WTC11 (cell line): ENCODE results near the gene CEP295NL. TPM values are rescaled to one million over a fixed set of nuclear protein-coding genes. Genes with fewer than 3 reads are reported as not detected.

Experiments used
- ATAC-seq: fragments of 200-7000 bp; cut with Tn5 transposase; 2 replicates; pipeline ENCODE4 v1.10.0; 2021; ENCODE audit warnings: mild to moderate bottlenecking, moderate library complexity
- CTCF ChIA-PET: fragments of 300-600 bp; sonication (Branson Sonifier 250); formaldehyde crosslinking; loops from one replicate; lab custom pipeline; 2021; ENCODE audit warnings: antibody characterized with exemption; lab: Charles Lee
- POLR2A ChIA-PET: fragments of 350-600 bp; sonication (Branson Sonifier 250); formaldehyde crosslinking; loops from one replicate; lab custom pipeline; 2021; ENCODE audit warnings: antibody characterized with exemption; lab: Charles Lee
- DNase-seq: peaks from one replicate; pipeline ENCODE4 v3.0.0; 2021; ENCODE audit warnings: low spot score
- H3K27ac Mint-ChIP-seq: 2 replicates; pipeline ENCODE4 v1.8.0; 2021; ENCODE audit warnings: mixed read lengths
- H3K27me3 Mint-ChIP-seq: 2 replicates; pipeline ENCODE4 v1.8.0; 2021; ENCODE audit warnings: low read depth, mild to moderate bottlenecking, moderate library complexity, mixed read lengths
- H3K36me3 Mint-ChIP-seq: 2 replicates; pipeline ENCODE4 v1.8.0; 2021; ENCODE audit warnings: mixed read lengths
- H3K4me1 Mint-ChIP-seq: 2 replicates; pipeline ENCODE4 v1.8.0; 2022; ENCODE audit warnings: mixed read lengths
- H3K4me3 Mint-ChIP-seq: 2 replicates; pipeline ENCODE4 v1.8.0; 2021; ENCODE audit warnings: mild to moderate bottlenecking, moderate library complexity, mixed read lengths
- H3K9me3 Mint-ChIP-seq: 2 replicates; pipeline ENCODE4 v1.8.0; 2021; ENCODE audit warnings: mixed read lengths
- AR ChIP-seq: fragments of 250-450 bp; sonication (Bioruptor Pico); IDR thresholded peaks from 2 replicates; pipeline ENCODE4 v1.9.0; 2021; ENCODE audit warnings: mild to moderate bottlenecking
- CDX4 ChIP-seq: fragments of 250-450 bp; sonication (Bioruptor Pico); IDR thresholded peaks from 2 replicates; pipeline ENCODE4 v1.9.0; 2021; ENCODE audit warnings: moderate library complexity, mild to moderate bottlenecking, inconsistent platforms, borderline replicate concordance
- CREM ChIP-seq: sonication (generic); formaldehyde crosslinking; IDR thresholded peaks from 2 replicates; pipeline ENCODE4 v1.8.1; 2022; ENCODE audit warnings: mild to moderate bottlenecking, missing genetic modification reagents, moderate library complexity
- FOXJ3 ChIP-seq: sonication (generic); formaldehyde crosslinking; IDR thresholded peaks from 2 replicates; pipeline ENCODE4 v1.9.0; 2021; ENCODE audit warnings: missing genetic modification reagents, mild to moderate bottlenecking, borderline replicate concordance
- MLX ChIP-seq: sonication (generic); formaldehyde crosslinking; IDR thresholded peaks from 2 replicates; pipeline ENCODE4 v1.8.1; 2023; ENCODE audit warnings: mild to moderate bottlenecking, missing genetic modification reagents, moderate library complexity
- MYBL2 ChIP-seq: sonication (generic); formaldehyde crosslinking; IDR thresholded peaks from 2 replicates; pipeline ENCODE4 v1.8.1; 2023; ENCODE audit warnings: mild to moderate bottlenecking, moderate library complexity, missing genetic modification reagents
- NFATC4 ChIP-seq: fragments of 250-450 bp; sonication (Bioruptor Pico); IDR thresholded peaks from 2 replicates; pipeline ENCODE4 v1.9.0; 2021; ENCODE audit warnings: mild to moderate bottlenecking
- NR3C1 ChIP-seq: sonication (generic); formaldehyde crosslinking; conservative IDR thresholded peaks from 2 replicates; pipeline ENCODE4 v1.8.1; 2023; ENCODE audit warnings: low read depth, mild to moderate bottlenecking, missing genetic modification reagents
- OVOL2 ChIP-seq: fragments of 250-450 bp; sonication (Bioruptor Pico); IDR thresholded peaks from 2 replicates; pipeline ENCODE4 v1.9.0; 2021; ENCODE audit warnings: mild to moderate bottlenecking, borderline replicate concordance
- SMAD3 ChIP-seq: sonication (generic); formaldehyde crosslinking; IDR thresholded peaks from 2 replicates; pipeline ENCODE4 v1.8.0; 2022; ENCODE audit warnings: missing genetic modification reagents, mild to moderate bottlenecking, borderline replicate concordance
- SMAD4 ChIP-seq: sonication (generic); formaldehyde crosslinking; IDR thresholded peaks from 2 replicates; pipeline ENCODE4 v1.8.0; 2022; ENCODE audit warnings: mild to moderate bottlenecking, missing genetic modification reagents
- STAT6 ChIP-seq: sonication (generic); formaldehyde crosslinking; conservative IDR thresholded peaks from 2 replicates; pipeline ENCODE4 v1.8.1; 2023; ENCODE audit warnings: mild to moderate bottlenecking, low read depth, missing genetic modification reagents, moderate library complexity
- TEAD1 ChIP-seq: sonication (generic); formaldehyde crosslinking; IDR thresholded peaks from 2 replicates; pipeline ENCODE4 v1.8.0; 2022; ENCODE audit warnings: mild to moderate bottlenecking, missing genetic modification reagents
- USF2 ChIP-seq: sonication (generic); formaldehyde crosslinking; IDR thresholded peaks from 2 replicates; pipeline ENCODE4 v1.8.1; 2023; ENCODE audit warnings: mild to moderate bottlenecking, missing genetic modification reagents, moderate library complexity
- total RNA-seq: library from RNA; stranded (reverse); gene quantifications from 3 replicates; pipeline ENCODE4 v1.2.3, GENCODE V29; 2021
- TF ChIP-seq, protein P1 (sequence below): sonication (generic); formaldehyde crosslinking; IDR thresholded peaks from 2 replicates; pipeline ENCODE4 v1.8.0; 2022; ENCODE audit warnings: mild to moderate bottlenecking, missing genetic modification reagents
- TF ChIP-seq, protein P2 (sequence below): sonication (generic); formaldehyde crosslinking; IDR thresholded peaks from 2 replicates; pipeline ENCODE4 v1.8.1; 2022; ENCODE audit warnings: missing genetic modification reagents, borderline replicate concordance
- TF ChIP-seq, protein P3 (sequence below): sonication (generic); formaldehyde crosslinking; IDR thresholded peaks from 2 replicates; pipeline ENCODE4 v1.8.0; 2022; ENCODE audit warnings: mild to moderate bottlenecking, missing genetic modification reagents

The CEP295NL gene
- total RNA-seq, 1 experiment from 2014 or later: 0.61 TPM

- ChIA-PET POLR2A (no interaction called here), CTCF (no interaction called here)
- H3K27me3 Mint-ChIP-seq: no peaks in the 10 kb centered on the region
- H3K4me3 Mint-ChIP-seq: no peak overlapping the region
- ATAC-seq (no peak), DNase-seq (no peak)
- no peak overlapping the region; the same call in 1 of the 2 replicates for H3K27ac Mint-ChIP-seq
- no peak for TF ChIP-seq MYBL2 (CRISPR knock-in tag)
- TF ChIP-seq SMAD3 (CRISPR knock-in tag): no peak
- TF ChIP-seq NR3C1 (CRISPR knock-in tag): no peak
- no peak for TF ChIP-seq CDX4 (CRISPR knock-in tag)
- TF ChIP-seq, protein P1, sequence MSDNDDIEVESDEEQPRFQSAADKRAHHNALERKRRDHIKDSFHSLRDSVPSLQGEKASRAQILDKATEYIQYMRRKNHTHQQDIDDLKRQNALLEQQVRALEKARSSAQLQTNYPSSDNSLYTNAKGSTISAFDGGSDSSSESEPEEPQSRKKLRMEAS (CRISPR knock-in tag): no peak
- no peak for TF ChIP-seq FOXJ3
- no peak for TF ChIP-seq NFATC4 (CRISPR knock-in tag)
- no peak for TF ChIP-seq SMAD4 (CRISPR knock-in tag)
- no peak for TF ChIP-seq OVOL2 (CRISPR knock-in tag)
- no peak for TF ChIP-seq AR (CRISPR knock-in tag)
- no peak for TF ChIP-seq TEAD1 (CRISPR knock-in tag)
- TF ChIP-seq STAT6: no peak
- TF ChIP-seq MLX (CRISPR knock-in tag): no peak
- TF ChIP-seq, protein P2, sequence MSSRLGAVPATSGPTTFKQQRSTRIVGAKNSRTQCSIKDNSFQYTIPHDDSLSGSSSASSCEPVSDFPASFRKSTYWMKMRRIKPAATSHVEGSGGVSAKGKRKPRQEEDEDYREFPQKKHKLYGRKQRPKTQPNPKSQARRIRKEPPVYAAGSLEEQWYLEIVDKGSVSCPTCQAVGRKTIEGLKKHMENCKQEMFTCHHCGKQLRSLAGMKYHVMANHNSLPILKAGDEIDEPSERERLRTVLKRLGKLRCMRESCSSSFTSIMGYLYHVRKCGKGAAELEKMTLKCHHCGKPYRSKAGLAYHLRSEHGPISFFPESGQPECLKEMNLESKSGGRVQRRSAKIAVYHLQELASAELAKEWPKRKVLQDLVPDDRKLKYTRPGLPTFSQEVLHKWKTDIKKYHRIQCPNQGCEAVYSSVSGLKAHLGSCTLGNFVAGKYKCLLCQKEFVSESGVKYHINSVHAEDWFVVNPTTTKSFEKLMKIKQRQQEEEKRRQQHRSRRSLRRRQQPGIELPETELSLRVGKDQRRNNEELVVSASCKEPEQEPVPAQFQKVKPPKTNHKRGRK: no peak
- no peak for TF ChIP-seq CREM
- TF ChIP-seq, protein P3, sequence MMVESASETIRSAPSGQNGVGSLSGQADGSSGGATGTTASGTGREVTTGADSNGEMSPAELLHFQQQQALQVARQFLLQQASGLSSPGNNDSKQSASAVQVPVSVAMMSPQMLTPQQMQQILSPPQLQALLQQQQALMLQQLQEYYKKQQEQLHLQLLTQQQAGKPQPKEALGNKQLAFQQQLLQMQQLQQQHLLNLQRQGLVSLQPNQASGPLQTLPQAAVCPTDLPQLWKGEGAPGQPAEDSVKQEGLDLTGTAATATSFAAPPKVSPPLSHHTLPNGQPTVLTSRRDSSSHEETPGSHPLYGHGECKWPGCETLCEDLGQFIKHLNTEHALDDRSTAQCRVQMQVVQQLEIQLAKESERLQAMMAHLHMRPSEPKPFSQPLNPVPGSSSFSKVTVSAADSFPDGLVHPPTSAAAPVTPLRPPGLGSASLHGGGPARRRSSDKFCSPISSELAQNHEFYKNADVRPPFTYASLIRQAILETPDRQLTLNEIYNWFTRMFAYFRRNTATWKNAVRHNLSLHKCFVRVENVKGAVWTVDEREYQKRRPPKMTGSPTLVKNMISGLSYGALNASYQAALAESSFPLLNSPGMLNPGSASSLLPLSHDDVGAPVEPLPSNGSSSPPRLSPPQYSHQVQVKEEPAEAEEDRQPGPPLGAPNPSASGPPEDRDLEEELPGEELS: no peak
- no peak for TF ChIP-seq USF2
- no peaks in the 10 kb centered on the region for H3K9me3 Mint-ChIP-seq
- peaks cover 9% of the 10 kb centered on the region for H3K4me1 Mint-ChIP-seq
- H3K36me3 Mint-ChIP-seq: no peaks in the 10 kb centered on the region
Observed at GRCh38 chr17:78888941-78889518, 14.0 kb downstream of the CEP295NL start.
